Stimulated activated effector memory CD8-positive, alpha-beta T cell treated with anti-CD3 and anti-CD28 coated beads, Interleukin-12 subunit alpha, Interleukin-12 subunit beta, amount 100 ng/mL, for 72 hours (primary cell): ENCODE data around the gene PADI3.
A peak's percentile ranks its signal among the peaks of the same experiment; 100 is the strongest.

Source experiments
- ATAC-seq: fragments of 150-1000 bp; cut with Tn5 transposase; 2 replicates; pipeline ENCODE4 v1.10.0; 2021
- DNase-seq, 2 donors: peaks; one replicate each; pipeline ENCODE4 v3.0.0; 2021 to 2022; ENCODE audit warnings: low spot score in 2 of 2
- H3K27ac Mint-ChIP-seq: one replicate; pipeline ENCODE4 v1.8.0; 2022; ENCODE audit warnings: mild to moderate bottlenecking, mixed read lengths
- H3K36me3 Mint-ChIP-seq: one replicate; pipeline ENCODE4 v1.8.0; 2022; ENCODE audit warnings: mild to moderate bottlenecking, mixed read lengths
- H3K4me1 Mint-ChIP-seq: one replicate; pipeline ENCODE4 v1.8.0; 2022; ENCODE audit warnings: mixed read lengths
- H3K4me3 Mint-ChIP-seq: one replicate; pipeline ENCODE4 v1.8.0; 2022; ENCODE audit warnings: mild to moderate bottlenecking, mixed read lengths
- H3K9me3 Mint-ChIP-seq: one replicate; pipeline ENCODE4 v1.8.0; 2022; ENCODE audit warnings: mixed read lengths

PADI3 gene

GRCh38 chr1:17211377-17211776 is 37.5 kb upstream of the PADI3 start:
- H3K36me3 Mint-ChIP-seq = no peaks in the 10 kb centered on the region
- ATAC-seq (no peak), DNase-seq (no peak)
- H3K9me3 Mint-ChIP-seq = no peaks in the 10 kb centered on the region
- no peak overlapping the region for H3K27ac Mint-ChIP-seq
- H3K4me1 Mint-ChIP-seq = peaks cover 73% of the 10 kb centered on the region
- no peak overlapping the region for H3K4me3 Mint-ChIP-seq

GRCh38 chr1:17212009-17212408 is 36.9 kb upstream of the PADI3 start:
- DNase-seq (no peak), ATAC-seq (no peak)
- H3K36me3 Mint-ChIP-seq = no peaks in the 10 kb centered on the region
- no peak overlapping the region for H3K27ac Mint-ChIP-seq
- peak overlapping the region; percentile 50 for H3K4me3 Mint-ChIP-seq
- no peaks in the 10 kb centered on the region for H3K9me3 Mint-ChIP-seq
- H3K4me1 Mint-ChIP-seq = peaks cover 72% of the 10 kb centered on the region

GRCh38 chr1:17212487-17213121 is 36.3 kb upstream of the PADI3 start:
- no peaks in the 10 kb centered on the region for H3K9me3 Mint-ChIP-seq
- H3K27ac Mint-ChIP-seq = peak overlapping the region; percentile 7
- H3K4me1 Mint-ChIP-seq = peaks cover 66% of the 10 kb centered on the region
- peak overlapping the region; percentile 50 for H3K4me3 Mint-ChIP-seq
- H3K36me3 Mint-ChIP-seq = no peaks in the 10 kb centered on the region
- ATAC-seq (peak; percentile 63), DNase-seq (peak in 1 of 2 donors; percentile 36)

GRCh38 chr1:17213148-17213781 is 35.6 kb upstream of the PADI3 start:
- Mint-ChIP-seq H3K27ac (peak overlapping the region; percentile 7), H3K9me3 (no peaks in the 10 kb centered on the region), H3K36me3 (no peaks in the 10 kb centered on the region), H3K4me3 (peak overlapping the region; percentile 50), H3K4me1 (peaks cover 60% of the 10 kb centered on the region)
- DNase-seq (no peak), ATAC-seq (no peak)

- Mint-ChIP-seq H3K27ac (no peak overlapping the region), H3K9me3 (no peaks in the 10 kb centered on the region), H3K4me3 (no peak overlapping the region), H3K36me3 (no peaks in the 10 kb centered on the region), H3K4me1 (peaks cover 55% of the 10 kb centered on the region)
- ATAC-seq (no peak), DNase-seq (no peak)
Observed at GRCh38 chr1:17213782-17214148, 35.1 kb upstream of the PADI3 start.

- H3K36me3 Mint-ChIP-seq = no peaks in the 10 kb centered on the region
- ATAC-seq (no peak), DNase-seq (no peak)
- H3K4me1 Mint-ChIP-seq = peaks cover 51% of the 10 kb centered on the region
- no peaks in the 10 kb centered on the region for H3K9me3 Mint-ChIP-seq
- no peak overlapping the region for H3K4me3 Mint-ChIP-seq
- H3K27ac Mint-ChIP-seq = no peak overlapping the region
Observed at GRCh38 chr1:17214876-17215544, 33.9 kb upstream of the PADI3 start.

- peaks cover 48% of the 10 kb centered on the region for H3K4me1 Mint-ChIP-seq
- H3K4me3 Mint-ChIP-seq = no peak overlapping the region
- H3K36me3 Mint-ChIP-seq = no peaks in the 10 kb centered on the region
- DNase-seq = no peak
- no peak for ATAC-seq
- no peaks in the 10 kb centered on the region for H3K9me3 Mint-ChIP-seq
- H3K27ac Mint-ChIP-seq = peak overlapping the region; percentile 5
Observed at GRCh38 chr1:17215545-17215890, 33.4 kb upstream of the PADI3 start.

- no peaks in the 10 kb centered on the region for H3K9me3 Mint-ChIP-seq
- ATAC-seq = no peak
- no peak for DNase-seq
- peaks cover 42% of the 10 kb centered on the region for H3K4me1 Mint-ChIP-seq
- H3K4me3 Mint-ChIP-seq = no peak overlapping the region
- H3K36me3 Mint-ChIP-seq = no peaks in the 10 kb centered on the region
- peak overlapping the region; percentile 5 for H3K27ac Mint-ChIP-seq
Observed at GRCh38 chr1:17216078-17216477, 32.8 kb upstream of the PADI3 start.

- DNase-seq = no peak
- Mint-ChIP-seq H3K27ac (no peak overlapping the region), H3K4me3 (no peak overlapping the region), H3K9me3 (no peaks in the 10 kb centered on the region), H3K4me1 (peaks cover 34% of the 10 kb centered on the region), H3K36me3 (no peaks in the 10 kb centered on the region)
- no peak for ATAC-seq
Observed at GRCh38 chr1:17217607-17218006, 31.3 kb upstream of the PADI3 start.

- Mint-ChIP-seq H3K36me3 (no peaks in the 10 kb centered on the region), H3K4me1 (peaks cover 20% of the 10 kb centered on the region), H3K4me3 (no peak overlapping the region), H3K9me3 (no peaks in the 10 kb centered on the region), H3K27ac (no peak overlapping the region)
- DNase-seq = no peak
- no peak for ATAC-seq
Observed at GRCh38 chr1:17218939-17219338, 30.0 kb upstream of the PADI3 start.

- peaks cover 10% of the 10 kb centered on the region for H3K4me1 Mint-ChIP-seq
- no peaks in the 10 kb centered on the region for H3K36me3 Mint-ChIP-seq
- no peaks in the 10 kb centered on the region for H3K9me3 Mint-ChIP-seq
- H3K4me3 Mint-ChIP-seq = no peak overlapping the region
- H3K27ac Mint-ChIP-seq = no peak overlapping the region
- no peak for DNase-seq
- ATAC-seq = no peak
Observed at GRCh38 chr1:17220287-17220686, 28.6 kb upstream of the PADI3 start.

GRCh38 chr1:17222557-17222956 is 26.3 kb upstream of the PADI3 start:
- Mint-ChIP-seq H3K27ac (no peak overlapping the region), H3K36me3 (no peaks in the 10 kb centered on the region), H3K4me3 (no peak overlapping the region), H3K4me1 (no peaks in the 10 kb centered on the region), H3K9me3 (no peaks in the 10 kb centered on the region)
- DNase-seq = no peak
- ATAC-seq = no peak

- no peaks in the 10 kb centered on the region for H3K36me3 Mint-ChIP-seq
- no peak for ATAC-seq
- DNase-seq = no peak
- H3K9me3 Mint-ChIP-seq = no peaks in the 10 kb centered on the region
- no peak overlapping the region for H3K4me3 Mint-ChIP-seq
- no peaks in the 10 kb centered on the region for H3K4me1 Mint-ChIP-seq
- no peak overlapping the region for H3K27ac Mint-ChIP-seq
Observed at GRCh38 chr1:17224434-17224833, 24.5 kb upstream of the PADI3 start.

- H3K4me3 Mint-ChIP-seq = no peak overlapping the region
- ATAC-seq = no peak
- no peak for DNase-seq
- H3K4me1 Mint-ChIP-seq = no peaks in the 10 kb centered on the region
- H3K27ac Mint-ChIP-seq = no peak overlapping the region
- H3K9me3 Mint-ChIP-seq = no peaks in the 10 kb centered on the region
- H3K36me3 Mint-ChIP-seq = no peaks in the 10 kb centered on the region
Observed at GRCh38 chr1:17225140-17225539, 23.8 kb upstream of the PADI3 start.

- Mint-ChIP-seq H3K4me3 (no peak overlapping the region), H3K36me3 (no peaks in the 10 kb centered on the region), H3K4me1 (no peaks in the 10 kb centered on the region), H3K27ac (no peak overlapping the region), H3K9me3 (no peaks in the 10 kb centered on the region)
- ATAC-seq = no peak
- DNase-seq = no peak
Observed at GRCh38 chr1:17227358-17227915, 21.5 kb upstream of the PADI3 start.

- H3K36me3 Mint-ChIP-seq = no peaks in the 10 kb centered on the region
- ATAC-seq (no peak), DNase-seq (no peak)
- H3K27ac Mint-ChIP-seq = no peak overlapping the region
- no peak overlapping the region for H3K4me3 Mint-ChIP-seq
- no peaks in the 10 kb centered on the region for H3K4me1 Mint-ChIP-seq
- no peaks in the 10 kb centered on the region for H3K9me3 Mint-ChIP-seq
Observed at GRCh38 chr1:17228619-17229018, 20.3 kb upstream of the PADI3 start.
